HFFc6 (cell line): ENCODE measurements around the gene SLC25A11. TPM values are rescaled to one million over a fixed set of nuclear protein-coding genes. Genes with fewer than 3 reads are reported as not detected.

Experiments used
- DNase-seq: peaks from one replicate; pipeline ENCODE4 v3.0.0-alpha.2; 2018
- H3K27ac Mint-ChIP-seq: 2 replicates; pipeline ENCODE4 v1.8.0; 2020; ENCODE audit warnings: mild to moderate bottlenecking, mixed read lengths
- H3K27me3 Mint-ChIP-seq: 2 replicates; pipeline ENCODE4 v1.8.0; 2021; ENCODE audit warnings: mild to moderate bottlenecking, moderate library complexity, mixed read lengths; ENCODE audit not compliant: insufficient read depth
- H3K36me3 Mint-ChIP-seq: 2 replicates; pipeline ENCODE4 v1.8.0; 2021; ENCODE audit warnings: low read depth, mixed read lengths
- H3K4me1 Mint-ChIP-seq: 2 replicates; pipeline ENCODE4 v1.8.0; 2020; ENCODE audit warnings: low read depth, mixed read lengths
- H3K4me3 Mint-ChIP-seq: 2 replicates; pipeline ENCODE4 v1.8.0; 2020; ENCODE audit warnings: mild to moderate bottlenecking, moderate library complexity, mixed read lengths
- H3K9me3 Mint-ChIP-seq: 2 replicates; pipeline ENCODE4 v1.8.0; 2020; ENCODE audit warnings: mild to moderate bottlenecking, mixed read lengths
- total RNA-seq, 6 experiments: library from RNA; stranded (reverse); fragmentation: NEBNext Ultra II Directional; extraction: Animal tissue kit (Norgen Biotek cat#: 25700); gene quantifications; 2 replicates in 1 of 6; 3 replicates in 5 of 6; pipeline ENCODE4 v1.2.3, GENCODE V29; 2021
- TF ChIP-seq, protein P1 (sequence below): fragments of 200-600 bp; sonication (generic); IDR thresholded peaks from 2 replicates; pipeline ENCODE4 v1.5.0; 2021; ENCODE audit warnings: antibody characterized with exemption, mild to moderate bottlenecking

Gene SLC25A11
- total RNA-seq, 6 experiments from 2014 or later, result 61.9 to 78.6 (median 64.4) TPM

- peaks cover 4% of the 10 kb centered on the region; the same call in 1 of the 2 replicates for H3K9me3 Mint-ChIP-seq
Measured at GRCh38 chr17:4969047-4969550, 29.3 kb upstream of the SLC25A11 start.

GRCh38 chr17:4968486-4969046 is 28.7 kb upstream of the SLC25A11 start:
- Mint-ChIP-seq H3K9me3 (peaks cover 4% of the 10 kb centered on the region; the same call in 1 of the 2 replicates), H3K27me3 (peaks cover 18% of the 10 kb centered on the region), H3K36me3 (peaks cover 30% of the 10 kb centered on the region), H3K4me3 (no peak overlapping the region), H3K27ac (no peak overlapping the region), H3K4me1 (peaks cover 15% of the 10 kb centered on the region)
- TF ChIP-seq, protein P1, sequence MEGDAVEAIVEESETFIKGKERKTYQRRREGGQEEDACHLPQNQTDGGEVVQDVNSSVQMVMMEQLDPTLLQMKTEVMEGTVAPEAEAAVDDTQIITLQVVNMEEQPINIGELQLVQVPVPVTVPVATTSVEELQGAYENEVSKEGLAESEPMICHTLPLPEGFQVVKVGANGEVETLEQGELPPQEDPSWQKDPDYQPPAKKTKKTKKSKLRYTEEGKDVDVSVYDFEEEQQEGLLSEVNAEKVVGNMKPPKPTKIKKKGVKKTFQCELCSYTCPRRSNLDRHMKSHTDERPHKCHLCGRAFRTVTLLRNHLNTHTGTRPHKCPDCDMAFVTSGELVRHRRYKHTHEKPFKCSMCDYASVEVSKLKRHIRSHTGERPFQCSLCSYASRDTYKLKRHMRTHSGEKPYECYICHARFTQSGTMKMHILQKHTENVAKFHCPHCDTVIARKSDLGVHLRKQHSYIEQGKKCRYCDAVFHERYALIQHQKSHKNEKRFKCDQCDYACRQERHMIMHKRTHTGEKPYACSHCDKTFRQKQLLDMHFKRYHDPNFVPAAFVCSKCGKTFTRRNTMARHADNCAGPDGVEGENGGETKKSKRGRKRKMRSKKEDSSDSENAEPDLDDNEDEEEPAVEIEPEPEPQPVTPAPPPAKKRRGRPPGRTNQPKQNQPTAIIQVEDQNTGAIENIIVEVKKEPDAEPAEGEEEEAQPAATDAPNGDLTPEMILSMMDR, result no peak
- no peak for DNase-seq

More at GRCh38 chr17:4969047-4969550, 29.3 kb upstream of the SLC25A11 start:
- peaks cover 15% of the 10 kb centered on the region for H3K4me1 Mint-ChIP-seq
- TF ChIP-seq, protein P1, result no peak
- H3K4me3 Mint-ChIP-seq, result no peak overlapping the region
- H3K36me3 Mint-ChIP-seq, result peaks cover 34% of the 10 kb centered on the region
- DNase-seq, result peak; percentile 89
- peaks cover 16% of the 10 kb centered on the region for H3K27me3 Mint-ChIP-seq
- no peak overlapping the region for H3K27ac Mint-ChIP-seq

DNA sequence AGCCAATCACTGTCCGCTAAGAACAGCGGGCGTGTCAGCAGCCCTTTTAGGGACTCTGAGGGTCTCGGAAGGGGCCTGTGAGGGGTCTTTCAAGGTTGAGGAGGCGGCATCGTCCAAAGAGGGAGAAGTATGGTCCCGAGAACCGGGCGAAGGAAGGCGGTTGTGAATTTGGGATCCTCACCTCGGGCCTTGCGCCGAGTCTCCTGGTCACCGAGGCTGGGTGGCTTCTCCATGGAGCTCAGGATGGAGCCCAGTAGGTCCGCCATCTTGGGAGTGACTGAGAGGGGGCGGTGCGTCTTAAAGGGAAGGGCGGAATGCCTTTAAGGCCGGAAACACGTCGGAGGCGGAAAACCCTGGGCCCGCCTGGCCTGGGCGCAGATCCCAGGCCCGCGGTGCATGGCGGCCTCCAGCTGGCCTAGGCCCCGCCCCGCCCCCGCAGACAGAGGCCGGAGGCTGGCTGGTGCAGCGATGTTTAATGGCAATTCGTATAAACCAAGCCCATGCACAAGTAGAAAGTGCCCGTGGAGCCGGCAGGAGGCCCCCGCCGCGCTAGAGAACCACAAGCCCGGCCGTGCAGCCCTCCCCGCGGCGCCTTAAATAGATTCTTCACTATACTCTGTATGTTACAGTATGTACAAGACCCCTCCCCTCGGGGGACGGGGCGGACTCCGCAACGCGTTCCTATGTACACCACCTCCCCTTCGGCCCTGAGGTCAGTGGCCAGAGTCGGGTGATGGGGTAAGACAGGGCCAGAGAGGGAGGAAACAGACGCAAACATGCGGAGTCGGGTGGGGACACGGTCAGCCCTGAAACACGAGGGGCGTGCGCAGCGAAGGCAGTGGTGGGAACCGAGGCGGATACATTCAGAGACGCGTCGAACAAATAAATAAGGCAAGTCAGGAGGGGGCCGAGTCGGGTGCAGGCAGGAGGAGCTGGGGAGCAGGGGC is 28.0 kb upstream of the SLC25A11 start, which contains the start of gene SPAG7:
SPAG7 (minus strand) TSS at position 279 of the 947 bp plus-strand sequence; CDS start at position 266, 13 bp downstream.
- TF ChIP-seq, protein P1, result peak; percentile 43
- H3K27me3 Mint-ChIP-seq, result peaks cover 18% of the 10 kb centered on the region
- H3K27ac Mint-ChIP-seq, result no peak within 1 kb of the TSS
- peaks cover 15% of the 10 kb centered on the region for H3K4me1 Mint-ChIP-seq
- H3K4me3 Mint-ChIP-seq, result no peak within 1 kb of the TSS
- DNase-seq, result peak; percentile 92
- peaks cover 29% of the 10 kb centered on the region for H3K36me3 Mint-ChIP-seq
- peaks cover 4% of the 10 kb centered on the region; the same call in 1 of the 2 replicates for H3K9me3 Mint-ChIP-seq

DNA sequence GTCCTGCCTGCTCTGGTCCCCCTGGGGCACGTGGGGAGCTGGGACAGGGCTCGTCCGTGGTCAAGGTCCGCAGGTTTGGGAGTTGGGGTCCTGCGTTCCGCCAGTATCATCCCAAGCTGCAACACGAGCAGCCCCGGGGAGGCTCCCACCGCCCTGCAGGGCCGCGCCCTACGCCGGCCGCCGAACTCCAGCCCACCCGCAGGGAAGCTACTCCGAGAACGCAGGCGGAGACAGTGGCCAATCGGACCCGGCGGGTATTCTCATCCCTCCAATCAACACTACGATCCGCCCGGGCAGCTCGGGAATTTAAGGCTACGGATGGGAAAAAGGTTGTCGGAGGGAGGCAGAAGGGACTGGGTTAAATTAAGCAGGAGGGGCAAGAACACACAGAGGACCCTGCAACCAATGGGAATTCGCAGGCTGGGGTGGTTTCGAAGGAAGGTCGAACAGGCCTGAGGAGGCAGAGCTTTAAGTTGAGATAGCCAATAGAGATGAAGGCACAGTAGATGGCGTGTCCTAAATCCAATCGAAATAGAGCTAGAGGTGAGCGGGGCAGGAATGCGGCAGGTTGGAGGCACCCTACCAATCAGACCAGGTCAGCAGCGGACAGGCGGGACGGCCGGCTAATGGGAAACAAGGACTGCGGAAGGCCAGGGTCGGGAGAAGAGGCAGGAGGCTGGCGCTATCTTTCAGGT is 27.1 kb upstream of the SLC25A11 start:
- peaks cover 4% of the 10 kb centered on the region; the same call in 1 of the 2 replicates for H3K9me3 Mint-ChIP-seq
- peak; percentile 100 for DNase-seq
- no peak overlapping the region for H3K27ac Mint-ChIP-seq
- H3K4me3 Mint-ChIP-seq, result no peak overlapping the region
- TF ChIP-seq, protein P1, result no peak
- peaks cover 24% of the 10 kb centered on the region for H3K36me3 Mint-ChIP-seq
- peaks cover 18% of the 10 kb centered on the region for H3K27me3 Mint-ChIP-seq
- H3K4me1 Mint-ChIP-seq, result peaks cover 15% of the 10 kb centered on the region
